ENCODE measurements around the gene DENND1B. TPM values are rescaled to one million over a fixed set of nuclear protein-coding genes. Genes with fewer than 3 reads are reported as not detected.

Gene DENND1B
- polyA plus RNA-seq, 1 of the 3 experiments (the other 2 are of a cell fraction): 1.4 TPM

DNA sequence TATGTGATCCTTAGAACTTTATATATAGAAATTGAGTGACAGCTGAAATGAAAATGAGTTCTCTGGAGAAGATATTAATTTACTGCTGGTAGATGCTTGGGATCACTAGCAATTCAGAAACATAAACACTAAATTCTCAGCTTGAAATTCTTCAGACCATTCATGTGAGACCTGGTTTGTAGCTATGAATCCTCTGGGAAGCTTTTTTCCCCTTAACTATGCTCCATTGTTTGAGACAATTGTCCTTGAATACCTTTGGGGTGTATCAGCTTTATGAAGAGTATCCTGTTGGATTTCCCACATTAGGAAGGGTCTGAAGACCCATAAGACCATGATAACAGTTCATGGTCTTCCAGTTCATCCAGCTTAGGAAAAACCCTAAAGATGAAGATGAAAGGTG, 4.6 kb upstream of the DENND1B start (continued):
- TF ChIP-seq CHD2 (IDR thresholded peaks at IDR 0.05; ENCODE audit: low read length, partially characterized antibody): no peak
- TF ChIP-seq USF2 (IDR thresholded peaks at IDR 0.05; ENCODE audit: borderline replicate concordance, low read depth, low read length): no peak
- no peak for TF ChIP-seq MXI1 (IDR thresholded peaks at IDR 0.05; ENCODE audit: low read depth, low read length)
- TF ChIP-seq NFIC (IDR thresholded peaks at IDR 0.05; ENCODE audit: borderline replicate concordance): no peak
- TF ChIP-seq IRF3 (IDR thresholded peaks at IDR 0.05; ENCODE audit: low read depth, low read length): no peak

- Histone ChIP-seq H3F3A (replicated peaks; ENCODE audit: insufficient read depth) (peaks cover 21% of the 10 kb centered on the region), H4K20me1 (ENCODE audit: insufficient read depth) (no peaks in the 10 kb centered on the region), H3K4me2 (no peak overlapping the region), H3K4me3 (ENCODE audit: low read depth in 2 of 2, low read length in 1 of 2) (no peak overlapping the region), H3K79me2 (ENCODE audit: insufficient read depth) (peaks cover 4% of the 10 kb centered on the region), H2AFZ (ENCODE audit: low read depth) (0 out of 2 replicates have a peak overlapping the region, but pooled peaks have one; percentile 31), H3K9me2 (no peaks in the 10 kb centered on the region), H3K9me3 (no peaks in the 10 kb centered on the region), H3K27me3 (ENCODE audit: insufficient read depth) (no peaks in the 10 kb centered on the region), H3K36me3 (replicated peaks in 1 of 2; ENCODE audit: control insufficient read depth in 1 of 2, insufficient read depth in 2 of 2, low read length in 1 of 2) (no peaks in the 10 kb centered on the region), H3K9ac (no peak overlapping the region), H3K27ac (ENCODE audit: low read depth in 2 of 2, low read length in 1 of 2) (no peak overlapping the region), H3K4me1 (ENCODE audit: control insufficient read depth in 1 of 2, insufficient read depth in 2 of 2, low read depth in 1 of 2, low read length in 1 of 2) (peaks cover 7 to 12% of the 10 kb centered on the region in 2 experiments)
- POLR2A ChIA-PET: no interaction called here
- 80% methylated on average over 4 of the region's 4 CpGs for WGBS (ENCODE audit: low lambda C conversion rate)
- DNase-seq: no peak
- CTCF ChIA-PET: no interaction called here
- TF ChIP-seq SIN3A (IDR thresholded peaks at IDR 0.05; ENCODE audit: borderline replicate concordance, low read depth, low read length) (no peak), EZH2phosphoT487 (IDR thresholded peaks at IDR 0.05; ENCODE audit: borderline replicate concordance, low read depth) (no peak), RCOR1 (IDR thresholded peaks at IDR 0.05; ENCODE audit: low read length) (no peak), ELF1 (IDR thresholded peaks at IDR 0.05) (no peak), POLR2AphosphoS5 (IDR thresholded peaks at IDR 0.05; ENCODE audit: low read depth, low read length) (no peak), TCF12 (IDR thresholded peaks at IDR 0.05) (no peak), YY1 (IDR thresholded peaks at IDR 0.05; ENCODE audit: low read depth) (no peak), RFX5 (IDR thresholded peaks at IDR 0.05; ENCODE audit: low read length) (no peak), FOSL2 (IDR thresholded peaks at IDR 0.05; ENCODE audit: borderline replicate concordance, low read depth) (no peak), ZBTB33 (IDR thresholded peaks at IDR 0.05; ENCODE audit: borderline replicate concordance, low read depth) (no peak), NRF1 (IDR thresholded peaks at IDR 0.05; ENCODE audit: low read depth, low read length) (no peak), CHD2 (IDR thresholded peaks at IDR 0.05; ENCODE audit: low read length, partially characterized antibody) (no peak), SMC3 (IDR thresholded peaks at IDR 0.05; ENCODE audit: low read depth, low read length) (no peak), TAF1 (IDR thresholded peaks at IDR 0.05; ENCODE audit: borderline replicate concordance, low read depth, low read length) (no peak), MXI1 (IDR thresholded peaks at IDR 0.05; ENCODE audit: low read depth, low read length) (no peak), TEAD4 (IDR thresholded peaks at IDR 0.05; ENCODE audit: borderline replicate concordance, insufficient read depth) (no peak), RAD21 (IDR thresholded peaks at IDR 0.05; ENCODE audit: low read length) (no peak)
- TF ChIP-seq, protein P1, sequence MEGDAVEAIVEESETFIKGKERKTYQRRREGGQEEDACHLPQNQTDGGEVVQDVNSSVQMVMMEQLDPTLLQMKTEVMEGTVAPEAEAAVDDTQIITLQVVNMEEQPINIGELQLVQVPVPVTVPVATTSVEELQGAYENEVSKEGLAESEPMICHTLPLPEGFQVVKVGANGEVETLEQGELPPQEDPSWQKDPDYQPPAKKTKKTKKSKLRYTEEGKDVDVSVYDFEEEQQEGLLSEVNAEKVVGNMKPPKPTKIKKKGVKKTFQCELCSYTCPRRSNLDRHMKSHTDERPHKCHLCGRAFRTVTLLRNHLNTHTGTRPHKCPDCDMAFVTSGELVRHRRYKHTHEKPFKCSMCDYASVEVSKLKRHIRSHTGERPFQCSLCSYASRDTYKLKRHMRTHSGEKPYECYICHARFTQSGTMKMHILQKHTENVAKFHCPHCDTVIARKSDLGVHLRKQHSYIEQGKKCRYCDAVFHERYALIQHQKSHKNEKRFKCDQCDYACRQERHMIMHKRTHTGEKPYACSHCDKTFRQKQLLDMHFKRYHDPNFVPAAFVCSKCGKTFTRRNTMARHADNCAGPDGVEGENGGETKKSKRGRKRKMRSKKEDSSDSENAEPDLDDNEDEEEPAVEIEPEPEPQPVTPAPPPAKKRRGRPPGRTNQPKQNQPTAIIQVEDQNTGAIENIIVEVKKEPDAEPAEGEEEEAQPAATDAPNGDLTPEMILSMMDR (IDR thresholded peaks at IDR 0.05): no peak
Measured at GRCh38 chr1:197778366-197778945, 3.2 kb upstream of the DENND1B start.
